H1 (cell line): ENCODE results near the gene TGM6. TPM values are rescaled to one million over a fixed set of nuclear protein-coding genes. Genes with fewer than 3 reads are reported as not detected.

Source experiments
- CTCF ChIA-PET: fragments of 300-600 bp; sonication (Branson Sonifier 250); formaldehyde crosslinking; loops from one replicate; lab custom pipeline; 2021; ENCODE audit not compliant: partially characterized antibody; lab: Charles Lee
- POLR2A ChIA-PET: fragments of 300-600 bp; sonication (Branson Sonifier 250); formaldehyde crosslinking; loops from one replicate; lab custom pipeline; 2021; ENCODE audit warnings: inconsistent platforms; ENCODE audit not compliant: partially characterized antibody; lab: Charles Lee
- DNase-seq, 2 experiments: peaks; one replicate each; pipeline versions ENCODE4 v3.0.0 to v3.0.0-alpha.2; 2010 to 2022; ENCODE audit warnings: low spot score in 2 of 2, low read depth in 1 of 2, mixed read lengths in 1 of 2
- FAIRE-seq: peaks from 2 replicates; lab custom pipeline; 2011; peaks lifted over from hg19 to GRCh38; lab: Jason Lieb, UNC
- H2AFZ ChIP-seq: 2 replicates; pipeline ENCODE4 v1.8.1; 2012; ENCODE audit warnings: low read length, inconsistent platforms
- H2AK5ac ChIP-seq: 2 replicates; pipeline ENCODE4 v1.6.1; 2013; ENCODE audit warnings: low read depth, low read length
- H2BK120ac ChIP-seq: replicated peaks from 2 replicates; pipeline ENCODE3; 2013; ENCODE audit warnings: low read depth, low read length, inconsistent platforms
- H2BK12ac ChIP-seq: 2 replicates; pipeline ENCODE4 v1.6.1; 2013; ENCODE audit warnings: low read depth, low read length
- H2BK15ac ChIP-seq: 2 replicates; pipeline ENCODE4 v1.6.1; 2013; ENCODE audit warnings: low read length
- H2BK20ac ChIP-seq: 2 replicates; pipeline ENCODE4 v1.6.1; 2013; ENCODE audit warnings: low read length
- H2BK5ac ChIP-seq: 2 replicates; pipeline ENCODE4 v1.6.1; 2013; ENCODE audit warnings: low read depth, low read length
- H3K14ac ChIP-seq: 2 replicates; pipeline ENCODE4 v1.6.1; 2013; ENCODE audit warnings: inconsistent platforms; ENCODE audit not compliant: insufficient read length
- H3K18ac ChIP-seq: 2 replicates; pipeline ENCODE4 v1.6.1; 2013; ENCODE audit warnings: low read length; ENCODE audit errors: extremely low read depth
- H3K23ac ChIP-seq: 2 replicates; pipeline ENCODE4 v1.6.1; 2013; ENCODE audit warnings: inconsistent platforms; ENCODE audit not compliant: insufficient read length
- H3K23me2 ChIP-seq: 2 replicates; pipeline ENCODE4 v1.6.1; 2013; ENCODE audit warnings: low read depth, low read length
- H3K27ac ChIP-seq: 2 replicates; pipeline ENCODE4 v1.6.1; 2011; ENCODE audit warnings: low read depth, low read length, inconsistent platforms
- H3K27me3 ChIP-seq, 4 experiments: replicated peaks in 1 of 4; 1 replicate in 1 of 4; 2 replicates in 3 of 4; pipeline versions ENCODE4 v1.6.1 to v1.8.1; 2011 to 2013; ENCODE audit warnings: low read length in 3 of 4, mild to moderate bottlenecking in 3 of 4, inconsistent platforms in 2 of 4, mixed read lengths in 2 of 4, moderate library complexity in 1 of 4; ENCODE audit not compliant: control insufficient read depth in 3 of 4, insufficient read depth in 3 of 4; ENCODE audit errors: extremely low read depth in 1 of 4
- H3K36me3 ChIP-seq, 4 experiments: 2 replicates each; pipeline versions ENCODE4 v1.6.1 to v1.8.1; 2011 to 2013; ENCODE audit warnings: mild to moderate bottlenecking in 4 of 4, low read length in 3 of 4, moderate library complexity in 2 of 4, control low read depth in 1 of 4, inconsistent platforms in 1 of 4; ENCODE audit not compliant: insufficient read depth in 4 of 4, control insufficient read depth in 2 of 4
- H3K4ac ChIP-seq: replicated peaks from 2 replicates; pipeline ENCODE3; 2013; ENCODE audit warnings: low read length, low read depth, mixed read lengths, inconsistent platforms; ENCODE audit not compliant: insufficient read length
- H3K4me1 ChIP-seq, 4 experiments: replicated peaks in 1 of 4; 1 replicate in 1 of 4; 2 replicates in 3 of 4; pipeline versions ENCODE4 v1.6.1 to v1.8.1; 2011 to 2013; ENCODE audit warnings: low read length in 3 of 4, inconsistent platforms in 2 of 4, mixed read lengths in 1 of 4; ENCODE audit not compliant: insufficient read depth in 4 of 4, control insufficient read depth in 3 of 4
- H3K4me2 ChIP-seq, 2 experiments: 2 replicates each; pipeline versions ENCODE4 v1.6.1 to v1.8.1; 2011 to 2013; ENCODE audit warnings: low read depth in 2 of 2, low read length in 2 of 2, control low read depth in 1 of 2, inconsistent platforms in 1 of 2, mild to moderate bottlenecking in 1 of 2; ENCODE audit not compliant: insufficient read depth in 1 of 2
- H3K4me3 ChIP-seq, 4 experiments: fragments of 200-600, 300-600 bp in 1 of 4; sonication (generic), shearing (Covaris generic), sonication (Bioruptor Twin) in 1 of 4; 2 replicates each; pipeline versions ENCODE4 v1.5.1 to v1.8.1; 2011 to 2016; ENCODE audit warnings: low read length in 4 of 4, low read depth in 3 of 4, control low read depth in 2 of 4, inconsistent platforms in 2 of 4, mild to moderate bottlenecking in 2 of 4, mixed read lengths in 1 of 4, moderate library complexity in 1 of 4; ENCODE audit not compliant: insufficient read depth in 2 of 4; ENCODE audit errors: extremely low read depth in 1 of 4
- H3K56ac ChIP-seq: replicated peaks from 2 replicates; pipeline ENCODE3; 2013; ENCODE audit warnings: low read depth, mild to moderate bottlenecking, mixed read lengths, low read length, inconsistent platforms; ENCODE audit not compliant: insufficient read length
- H3K79me1 ChIP-seq: 2 replicates; pipeline ENCODE4 v1.6.1; 2013; ENCODE audit warnings: low read depth, low read length, control low read depth
- H3K79me2 ChIP-seq, 2 experiments: 2 replicates each; pipeline versions ENCODE4 v1.6.1 to v1.8.1; 2012 to 2013; ENCODE audit warnings: low read length in 2 of 2, mild to moderate bottlenecking in 2 of 2, inconsistent platforms in 1 of 2; ENCODE audit not compliant: insufficient read depth in 2 of 2, control insufficient read depth in 1 of 2
- H3K9ac ChIP-seq, 4 experiments: replicated peaks in 1 of 4; 1 replicate in 1 of 4; 2 replicates in 3 of 4; pipeline versions ENCODE4 v1.6.1 to v1.8.1; 2011 to 2013; ENCODE audit warnings: low read depth in 3 of 4, low read length in 3 of 4, control low read depth in 2 of 4, mild to moderate bottlenecking in 2 of 4, moderate library complexity in 2 of 4, inconsistent platforms in 1 of 4; ENCODE audit errors: extremely low read depth in 1 of 4
- H3K9me3 ChIP-seq, 2 experiments: 2 replicates each; pipeline versions ENCODE4 v1.6.1 to v1.8.1; 2012 to 2013; ENCODE audit warnings: mild to moderate bottlenecking in 2 of 2, moderate library complexity in 2 of 2, control low read depth in 1 of 2, inconsistent platforms in 1 of 2, low read depth in 1 of 2, low read length in 1 of 2, mixed read lengths in 1 of 2; ENCODE audit not compliant: insufficient read depth in 2 of 2
- H4K20me1 ChIP-seq, 2 experiments: replicated peaks in 1 of 2; 2 replicates each; pipeline versions ENCODE3 to v1.8.1; 2011 to 2013; ENCODE audit warnings: inconsistent platforms in 2 of 2, low read length in 2 of 2, mild to moderate bottlenecking in 1 of 2; ENCODE audit not compliant: insufficient read depth in 2 of 2, control insufficient read depth in 1 of 2
- H4K5ac ChIP-seq: 2 replicates; pipeline ENCODE4 v1.6.1; 2013; ENCODE audit warnings: low read length, low read depth, mixed read lengths, inconsistent platforms; ENCODE audit not compliant: insufficient read length
- H4K8ac ChIP-seq: 2 replicates; pipeline ENCODE4 v1.8.0; 2013; ENCODE audit warnings: mild to moderate bottlenecking, moderate library complexity, low read length, inconsistent platforms; ENCODE audit not compliant: insufficient read depth; ENCODE audit errors: extremely low read depth
- H4K91ac ChIP-seq: replicated peaks from 2 replicates; pipeline ENCODE3; 2013; ENCODE audit warnings: low read length, mixed read lengths, inconsistent platforms; ENCODE audit not compliant: insufficient read length
- EGR1 ChIP-seq: IDR thresholded peaks from 2 replicates; pipeline ENCODE4 v1.6.1; 2011; ENCODE audit warnings: low read depth, low read length, borderline replicate concordance
- EZH2 ChIP-seq: fragments of 200-600 bp; sonication (generic); IDR thresholded peaks from 2 replicates; pipeline ENCODE4 v1.7.1; 2012; ENCODE audit warnings: low read depth, mild to moderate bottlenecking, moderate library complexity, low read length, inconsistent platforms; ENCODE audit not compliant: severe bottlenecking
- FOSL1 ChIP-seq: IDR thresholded peaks from 2 replicates; pipeline ENCODE4 v1.6.1; 2011; ENCODE audit warnings: mild to moderate bottlenecking, low read depth, low read length, moderate library complexity; ENCODE audit not compliant: insufficient read depth
- GABPA ChIP-seq: IDR thresholded peaks from 2 replicates; pipeline ENCODE4 v1.6.1; 2011; ENCODE audit warnings: mild to moderate bottlenecking, low read length, moderate library complexity, borderline replicate concordance; ENCODE audit not compliant: insufficient read depth
- HDAC2 ChIP-seq, 2 experiments: fragments of 300-600 bp in 1 of 2; sonication (generic) in 1 of 2; IDR thresholded peaks; 2 replicates each; pipeline ENCODE4 v1.6.1; 2011 to 2012; ENCODE audit warnings: low read depth in 2 of 2, low read length in 2 of 2, mild to moderate bottlenecking in 2 of 2, moderate library complexity in 2 of 2, borderline replicate concordance in 1 of 2, inconsistent platforms in 1 of 2
- SP2 ChIP-seq: IDR thresholded peaks from 2 replicates; pipeline ENCODE4 v1.6.1; 2012; ENCODE audit warnings: mild to moderate bottlenecking, low read length, inconsistent platforms
- WGBS, 2 experiments: shearing (Covaris generic) in 1 of 2; methylation state at CpG; one replicate each; pipeline versions ENCODE4 v1.1.6 to v1.1.7; 2013 to 2015; ENCODE audit warnings: low lambda C conversion rate in 2 of 2, mixed read lengths in 2 of 2, inconsistent platforms in 1 of 2, low coverage in 1 of 2, missing lambda C conversion rate in 1 of 2; ENCODE audit not compliant: insufficient replicate concordance in 2 of 2, insufficient coverage in 1 of 2, insufficient read length in 1 of 2; ENCODE audit errors: extremely low coverage in 1 of 2, missing lambda C conversion rate in 1 of 2; 5-methylcytosine and 5-hydroxymethylcytosine counted together
- polyA plus RNA-seq, 7 experiments: library from polyadenylated mRNA; depleted of rRNA in 3 of 7; stranded (reverse) in 5 of 7; unstranded in 2 of 7; fragments of >200 nt in 5 of 7; fragments of 200-250 nt in 2 of 7; gene quantifications; 1 replicate in 5 of 7; 2 replicates in 1 of 7; 4 replicates in 1 of 7; pipeline versions ENCODE4 v1.2.1 to v1.2.3, GENCODE V29; 2011 to 2013; ENCODE audit warnings: missing spikeins in 2 of 7, mixed read lengths in 2 of 7
- total RNA-seq: library from RNA; stranded (reverse); fragmentation: NEBNext Ultra II Directional; extraction: Animal tissue kit (Norgen Biotek cat#: 25700); gene quantifications from 2 replicates; pipeline ENCODE4 v1.2.1, GENCODE V29; 2021

TGM6 gene
- total and polyA plus RNA-seq, 2 of the 8 experiments (the other 6 are each of a cell fraction or from before 2014, with no cell fraction given): 0.03 TPM; not detected in 1

GRCh38 chr20:2331106-2331505 is 49.6 kb upstream of the TGM6 start:
- H2BK15ac ChIP-seq: no peak overlapping the region
- no peak overlapping the region for H2AK5ac ChIP-seq
- no peaks in the 10 kb centered on the region for H3K79me1 ChIP-seq
- H3K79me2 ChIP-seq: no peaks in the 10 kb centered on the region
- H3K14ac ChIP-seq: no peak overlapping the region
- TF ChIP-seq GABPA: no peak
- TF ChIP-seq EGR1: no peak
- no peak for TF ChIP-seq SP2
- no peak for TF ChIP-seq FOSL1
- no peak for TF ChIP-seq HDAC2 (IDR thresholded peaks at IDR 0.05; ENCODE audit: borderline replicate concordance in 1 of 2, low read depth in 2 of 2, low read length in 2 of 2)
- TF ChIP-seq EZH2: no peak
- DNase-seq (no peak), FAIRE-seq (no peak)
- H2BK12ac ChIP-seq: no peak overlapping the region
- no peak overlapping the region for H3K4me2 ChIP-seq
- POLR2A ChIA-PET: no interaction called here
- CTCF ChIA-PET: interaction anchor here (0.5 to 1.7 kb wide), 3 partner anchors 9 to 382 kb away, joined by 3 to 5 read pairs (median 3); no protein-coding TSS in a partner anchor
- H3K9me3 ChIP-seq: no peaks in the 10 kb centered on the region
- no peak overlapping the region for H4K91ac ChIP-seq
- H3K56ac ChIP-seq: no peak overlapping the region
- H2BK5ac ChIP-seq: no peak overlapping the region
- no peak overlapping the region for H3K27ac ChIP-seq
- WGBS, 2 experiments: 84% methylated on average over 5 of the region's 5 CpGs; no CpG with 5 or more reads in 1 of the 2 experiments
- H3K9ac ChIP-seq: no peak overlapping the region
- H3K4me1 ChIP-seq: peaks cover 0 to 3% (median 0%) of the 10 kb centered on the region in 4 experiments; a peak in 1 of 7 replicates
- H4K5ac ChIP-seq: no peak overlapping the region
- no peak overlapping the region for H2BK120ac ChIP-seq
- H3K23me2 ChIP-seq: no peaks in the 10 kb centered on the region
- H3K23ac ChIP-seq: no peak overlapping the region
- H4K8ac ChIP-seq: no peak overlapping the region
- H2AFZ ChIP-seq: no peak overlapping the region
- no peak overlapping the region for H2BK20ac ChIP-seq
- no peaks in the 10 kb centered on the region for H3K27me3 ChIP-seq
- H3K4ac ChIP-seq: no peak overlapping the region
- H3K36me3 ChIP-seq: no peaks in the 10 kb centered on the region
- H3K4me3 ChIP-seq: no peak overlapping the region
- no peak overlapping the region for H3K18ac ChIP-seq
- no peaks in the 10 kb centered on the region for H4K20me1 ChIP-seq
